Measurements from ENCODE around the gene MORN5.

- no peak for TF ChIP-seq POLR2A (IDR thresholded peaks at IDR 0.05; ENCODE audit: low read depth, low read length)
- TF ChIP-seq POLR2AphosphoS5 (IDR thresholded peaks at IDR 0.05; ENCODE audit: low read depth, low read length), result no peak
Measured at GRCh38 chr9:122192914-122193525, 33.3 kb downstream of the MORN5 start.
